ENCODE results near the gene PZP. TPM values are rescaled to one million over a fixed set of nuclear protein-coding genes. Genes with fewer than 3 reads are reported as not detected.

The PZP gene
- total and polyA plus RNA-seq, 2 of the 13 experiments (the other 11 are each of a cell fraction or from before 2014, with no cell fraction given): 0.07 to 0.89 TPM

GRCh38 chr12:9106610-9107541 is 101.3 kb downstream of the PZP start (continued):
- TF ChIP-seq, protein P1, sequence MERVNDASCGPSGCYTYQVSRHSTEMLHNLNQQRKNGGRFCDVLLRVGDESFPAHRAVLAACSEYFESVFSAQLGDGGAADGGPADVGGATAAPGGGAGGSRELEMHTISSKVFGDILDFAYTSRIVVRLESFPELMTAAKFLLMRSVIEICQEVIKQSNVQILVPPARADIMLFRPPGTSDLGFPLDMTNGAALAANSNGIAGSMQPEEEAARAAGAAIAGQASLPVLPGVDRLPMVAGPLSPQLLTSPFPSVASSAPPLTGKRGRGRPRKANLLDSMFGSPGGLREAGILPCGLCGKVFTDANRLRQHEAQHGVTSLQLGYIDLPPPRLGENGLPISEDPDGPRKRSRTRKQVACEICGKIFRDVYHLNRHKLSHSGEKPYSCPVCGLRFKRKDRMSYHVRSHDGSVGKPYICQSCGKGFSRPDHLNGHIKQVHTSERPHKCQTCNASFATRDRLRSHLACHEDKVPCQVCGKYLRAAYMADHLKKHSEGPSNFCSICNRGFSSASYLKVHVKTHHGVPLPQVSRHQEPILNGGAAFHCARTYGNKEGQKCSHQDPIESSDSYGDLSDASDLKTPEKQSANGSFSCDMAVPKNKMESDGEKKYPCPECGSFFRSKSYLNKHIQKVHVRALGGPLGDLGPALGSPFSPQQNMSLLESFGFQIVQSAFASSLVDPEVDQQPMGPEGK (CRISPR knock-in tag; IDR thresholded peaks at IDR 0.05): no peak
- no peak for TF ChIP-seq ATM (IDR thresholded peaks at IDR 0.05; ENCODE audit: borderline replicate concordance)
- TF ChIP-seq SSRP1 (CRISPR knock-in tag; IDR thresholded peaks at IDR 0.05): peak; percentile 16; the same call in 1 of the 2 replicates
- no peak for TF ChIP-seq ZNF138 (CRISPR knock-in tag; IDR thresholded peaks at IDR 0.05; ENCODE audit: low read depth)
- TF ChIP-seq, protein P2, sequence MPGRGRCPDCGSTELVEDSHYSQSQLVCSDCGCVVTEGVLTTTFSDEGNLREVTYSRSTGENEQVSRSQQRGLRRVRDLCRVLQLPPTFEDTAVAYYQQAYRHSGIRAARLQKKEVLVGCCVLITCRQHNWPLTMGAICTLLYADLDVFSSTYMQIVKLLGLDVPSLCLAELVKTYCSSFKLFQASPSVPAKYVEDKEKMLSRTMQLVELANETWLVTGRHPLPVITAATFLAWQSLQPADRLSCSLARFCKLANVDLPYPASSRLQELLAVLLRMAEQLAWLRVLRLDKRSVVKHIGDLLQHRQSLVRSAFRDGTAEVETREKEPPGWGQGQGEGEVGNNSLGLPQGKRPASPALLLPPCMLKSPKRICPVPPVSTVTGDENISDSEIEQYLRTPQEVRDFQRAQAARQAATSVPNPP (CRISPR knock-in tag; IDR thresholded peaks at IDR 0.05): no peak
- TF ChIP-seq ZNF546 (CRISPR knock-in tag; conservative IDR thresholded peaks at IDR 0.05): no peak
- TF ChIP-seq ZNF687 (CRISPR knock-in tag; IDR thresholded peaks at IDR 0.05): no peak
- TF ChIP-seq SETDB1 (CRISPR knock-in tag; IDR thresholded peaks at IDR 0.05; ENCODE audit: borderline replicate concordance): no peak
- no peak for TF ChIP-seq PLRG1 (conservative IDR thresholded peaks at IDR 0.05)
- no peak for TF ChIP-seq GRHL1 (CRISPR knock-in tag; conservative IDR thresholded peaks at IDR 0.05)
- TF ChIP-seq ZZZ3 (CRISPR knock-in tag; IDR thresholded peaks at IDR 0.05; ENCODE audit: borderline replicate concordance): no peak
- no peak for TF ChIP-seq ZFP62 (CRISPR knock-in tag; IDR thresholded peaks at IDR 0.05)
- 0 out of 2 replicates have a peak, but pooled peaks have one; percentile 1 for TF ChIP-seq ERF (CRISPR knock-in tag; IDR thresholded peaks at IDR 0.05)
- TF ChIP-seq MEIS2 (CRISPR knock-in tag; IDR thresholded peaks at IDR 0.05): no peak
- no peak for TF ChIP-seq MED1 (CRISPR knock-in tag; IDR thresholded peaks at IDR 0.05)
- no peak for TF ChIP-seq ZNF639 (CRISPR knock-in tag; conservative IDR thresholded peaks at IDR 0.05)
- TF ChIP-seq ZNF766 (CRISPR knock-in tag; IDR thresholded peaks at IDR 0.05; ENCODE audit: borderline replicate concordance): no peak
- TF ChIP-seq STAT5B (CRISPR knock-in tag; IDR thresholded peaks at IDR 0.05): no peak
- TF ChIP-seq KLF13 (CRISPR knock-in tag; IDR thresholded peaks at IDR 0.05): no peak
- TF ChIP-seq PAF1 (CRISPR knock-in tag; IDR thresholded peaks at IDR 0.05): peak; percentile 98
